K562 (cell line): ENCODE measurements around the gene PHKB. TPM values are rescaled to one million over a fixed set of nuclear protein-coding genes. Genes with fewer than 3 reads are reported as not detected.

Experiments used
- ATAC-seq: fragments of 200-7000 bp; cut with Tn5 transposase; 3 replicates; pipeline ENCODE4 v1.9.1; 2020; ENCODE audit warnings: moderate library complexity
- BruUV-seq: library from RNA; stranded (reverse); fragments of 400-500 nt; replicated peaks from 2 replicates; lab custom pipeline; 2021; lab: Mats Ljungman, UMichigan
- CTCF ChIA-PET: fragments of 300-600 bp; formaldehyde crosslinking; extraction: SDS; loops from one replicate; lab custom pipeline; 2021; ENCODE audit warnings: low intra/inter-chr PET ratio; lab: Yijun Ruan, JAX
- POLR2A ChIA-PET: fragments of 300-600, 350-650 bp; sonication (Branson Sonifier 250); formaldehyde crosslinking; extraction: SDS; loops from one replicate; lab custom pipeline; 2021; ENCODE audit warnings: antibody characterized with exemption, inconsistent platforms; lab: Yijun Ruan, JAX
- DNase-seq, 4 experiments: peaks; one replicate each; pipeline versions ENCODE4 v3.0.0 to v3.0.0-alpha.2; 2011 to 2018; ENCODE audit warnings: low spot score in 3 of 4, mixed read lengths in 3 of 4; ENCODE audit errors: extremely low read depth in 1 of 4
- FAIRE-seq: peaks from 2 replicates; lab custom pipeline; 2011; peaks lifted over from hg19 to GRCh38; lab: Jason Lieb, UNC
- H2AFZ ChIP-seq: 2 replicates; pipeline ENCODE4 v1.6.0; 2011; ENCODE audit warnings: low read depth, low read length, control low read depth, inconsistent platforms
- H3K27ac ChIP-seq: fragments of 200-600 bp; 3 replicates; pipeline ENCODE4 v1.8.0; 2011; ENCODE audit warnings: low read depth, mild to moderate bottlenecking, control low read depth, inconsistent platforms, low read length, moderate library complexity, mixed read lengths; ENCODE audit errors: extremely low read depth
- H3K27me3 ChIP-seq, 2 experiments: fragments of 300-600 bp in 1 of 2; 2 replicates in 1 of 2; 3 replicates in 1 of 2; pipeline versions ENCODE4 v1.6.0 to v1.8.0; 2011; ENCODE audit warnings: inconsistent platforms in 2 of 2, low read length in 2 of 2, mild to moderate bottlenecking in 1 of 2, mixed read lengths in 1 of 2, moderate library complexity in 1 of 2; ENCODE audit not compliant: control insufficient read depth in 2 of 2, insufficient read depth in 2 of 2
- H3K36me3 ChIP-seq: fragments of 300-600 bp; 3 replicates; pipeline ENCODE4 v1.8.0; 2011; ENCODE audit warnings: mild to moderate bottlenecking, low read length, inconsistent platforms; ENCODE audit not compliant: control insufficient read depth, insufficient read depth
- H3K4me1 ChIP-seq, 2 experiments: fragments of 200-600 bp in 1 of 2; replicated peaks in 1 of 2; 2 replicates in 1 of 2; 3 replicates in 1 of 2; pipeline versions ENCODE4 v1.5.1 to v1.8.0; 2011; ENCODE audit warnings: inconsistent platforms in 2 of 2, low read length in 2 of 2, mild to moderate bottlenecking in 1 of 2, mixed read lengths in 1 of 2, moderate library complexity in 1 of 2; ENCODE audit not compliant: control insufficient read depth in 2 of 2, insufficient read depth in 2 of 2
- H3K4me2 ChIP-seq: 2 replicates; pipeline ENCODE4 v1.6.1; 2011; ENCODE audit warnings: low read length, control low read depth, inconsistent platforms, mixed read lengths; ENCODE audit not compliant: insufficient read depth
- H3K4me3 ChIP-seq: fragments of 200-600 bp; sonication (generic), shearing (Covaris generic); 2 replicates; pipeline ENCODE4 v1.5.1; 2016; ENCODE audit warnings: control low read depth, inconsistent platforms
- H3K79me2 ChIP-seq: fragments of 200-600 bp; 3 replicates; pipeline ENCODE4 v1.8.0; 2011; ENCODE audit warnings: low read length, inconsistent platforms; ENCODE audit not compliant: control insufficient read depth, insufficient read depth
- H3K9ac ChIP-seq, 2 experiments: 2 replicates each; pipeline versions ENCODE4 v1.6.0 to v1.6.1; 2011; ENCODE audit warnings: low read depth in 2 of 2, low read length in 2 of 2, control low read depth in 1 of 2, inconsistent platforms in 1 of 2, mild to moderate bottlenecking in 1 of 2, mixed read lengths in 1 of 2; ENCODE audit not compliant: insufficient read depth in 1 of 2
- H3K9me1 ChIP-seq: one replicate; pipeline ENCODE4 v1.6.0; 2011; ENCODE audit warnings: inconsistent platforms, mild to moderate bottlenecking, low read length, moderate library complexity; ENCODE audit not compliant: control insufficient read depth, insufficient read depth
- H3K9me3 ChIP-seq: replicated peaks from 2 replicates; pipeline ENCODE4 v1.5.1; 2011; ENCODE audit warnings: low read depth, low read length, inconsistent platforms; ENCODE audit not compliant: control insufficient read depth, insufficient read depth
- H4K20me1 ChIP-seq: replicated peaks from 2 replicates; pipeline ENCODE4 v1.6.1; 2011; ENCODE audit warnings: low read length, inconsistent platforms, mixed read lengths; ENCODE audit not compliant: control insufficient read depth, insufficient read depth
- BDP1 ChIP-seq: IDR thresholded peaks from 3 replicates; pipeline ENCODE4 v1.6.1; 2011; ENCODE audit not compliant: insufficient read length, insufficient read depth
- DDX20 ChIP-seq: fragments of 450-650 bp; IDR thresholded peaks from 2 replicates; pipeline ENCODE4 v1.6.1; 2016; ENCODE audit warnings: missing genetic modification characterization, low read depth, mild to moderate bottlenecking, missing compliant biosample characterization, moderate library complexity
- L3MBTL2 ChIP-seq: fragments of 450-650 bp; IDR thresholded peaks from 2 replicates; pipeline ENCODE4 v1.6.1; 2016; ENCODE audit warnings: mild to moderate bottlenecking, moderate library complexity
- NR4A1 ChIP-seq, 2 experiments: fragments of 250-450 bp in 1 of 2; fragments of 450-650 bp in 1 of 2; sonication (Bioruptor Pico) in 1 of 2; IDR thresholded peaks; 2 replicates each; pipeline versions ENCODE4 v1.4.0 to v1.6.1; 2016 to 2020; ENCODE audit warnings: mild to moderate bottlenecking in 2 of 2, missing compliant biosample characterization in 1 of 2, missing genetic modification characterization in 1 of 2, moderate library complexity in 1 of 2
- POLR2B ChIP-seq: fragments of 450-650 bp; IDR thresholded peaks from 2 replicates; pipeline ENCODE4 v1.6.1; 2018; ENCODE audit warnings: low read depth; ENCODE audit not compliant: partially characterized antibody
- PRPF4 ChIP-seq: fragments of 200-400 bp; formaldehyde crosslinking; IDR thresholded peaks from one replicate; pipeline ENCODE4 v1.6.1; 2017; ENCODE audit warnings: low read length, low read depth, mild to moderate bottlenecking; ENCODE audit not compliant: insufficient read depth, poor library complexity, severe bottlenecking
- ZNF146 ChIP-seq: IDR thresholded peaks from one replicate; pipeline ENCODE4 v1.6.1; 2018; ENCODE audit warnings: missing compliant biosample characterization; ENCODE audit not compliant: unreplicated experiment
- ZNF212 ChIP-seq: fragments of 450-650 bp; formaldehyde crosslinking; IDR thresholded peaks from 2 replicates; pipeline ENCODE4 v1.4.0; 2020; ENCODE audit warnings: mild to moderate bottlenecking
- ZNF561 ChIP-seq: fragments of 450-650 bp; formaldehyde crosslinking; conservative IDR thresholded peaks from 2 replicates; pipeline ENCODE4 v1.4.0; 2020; ENCODE audit warnings: mild to moderate bottlenecking, moderate library complexity
- WGBS: fragments of 100-300 bp; shearing (Covaris generic); methylation state at CpG from one replicate; pipeline ENCODE4 v1.1.6; 2016; ENCODE audit warnings: low coverage, mixed read lengths; ENCODE audit not compliant: insufficient coverage; ENCODE audit errors: missing lambda C conversion rate; 5-methylcytosine and 5-hydroxymethylcytosine counted together
- in situ Hi-C: fragments of 300-500 bp; cut with MboI; formaldehyde crosslinking; loops from 4 replicates; pipeline ENCODE4 v1.15.0; 2018; ENCODE audit warnings: inconsistent platforms, mixed read lengths
- intact Hi-C: fragments of 100-400 bp; cut with micrococcal nuclease; formaldehyde crosslinking; loops from 2 replicates; pipeline ENCODE4 v1.14.2; 2022
- polyA plus RNA-seq, 8 experiments: library from polyadenylated mRNA; depleted of rRNA in 4 of 8; stranded (reverse) in 5 of 8; unstranded in 3 of 8; fragments of >200 nt; fragmentation: Nextera tagmentation in 2 of 8; fragmentation: Illumina TruSeq in 1 of 8; extraction: Ambion mirVana in 2 of 8; extraction: Trizol in 1 of 8; gene quantifications; 2 replicates each; pipeline versions ENCODE4 v1.2.1 to v1.2.3, GENCODE V29; 2011 to 2014; ENCODE audit warnings: inconsistent platforms in 1 of 8, missing spikeins in 1 of 8
- total RNA-seq, 7 experiments: library from RNA; depleted of rRNA in 6 of 7; stranded (reverse); fragments of >200 nt in 6 of 7; fragmentation: Illumina TruSeq in 2 of 7; extraction: Trizol in 2 of 7; gene quantifications; 2 replicates each; pipeline versions ENCODE4 v1.2.1 to v1.2.3, GENCODE V29; 2011 to 2021; ENCODE audit warnings: low replicate concordance in 1 of 7
- TF ChIP-seq, protein P1 (sequence below): sonication (generic); formaldehyde crosslinking; IDR thresholded peaks from 2 replicates; pipeline ENCODE4 v1.8.0; 2022; ENCODE audit warnings: mild to moderate bottlenecking, missing genetic modification reagents
- TF ChIP-seq, protein P2 (sequence below): fragments of 250-450 bp; sonication (Bioruptor Pico); IDR thresholded peaks from 2 replicates; pipeline ENCODE4 v1.8.0; 2021; ENCODE audit warnings: moderate library complexity, mild to moderate bottlenecking, inconsistent platforms

Gene PHKB
- total and polyA plus RNA-seq, 9 of the 15 experiments (the other 6 are each of a cell fraction or from before 2014, with no cell fraction given) = 24.7 to 92.3 (median 67.0) TPM

DNA sequence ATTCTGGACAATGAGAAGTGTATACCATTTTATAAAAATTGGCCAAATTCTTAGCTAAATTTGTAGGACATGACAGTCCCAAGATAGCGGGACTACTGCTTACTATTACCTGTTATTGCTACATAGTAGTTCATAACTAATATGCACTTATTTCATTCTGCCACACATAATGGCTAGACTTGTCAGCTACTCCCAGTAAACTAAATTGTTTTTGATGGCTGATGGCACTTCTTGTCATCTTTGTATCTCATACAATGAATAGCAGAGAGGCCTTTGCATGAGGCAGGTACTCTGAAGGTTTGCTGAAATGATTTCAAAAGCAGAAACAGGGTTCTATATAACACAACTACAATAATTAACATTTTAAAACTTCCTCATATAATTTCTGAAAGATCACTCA is 44.3 kb upstream of the PHKB start (continued):
- no peak for TF ChIP-seq PRPF4

DNA sequence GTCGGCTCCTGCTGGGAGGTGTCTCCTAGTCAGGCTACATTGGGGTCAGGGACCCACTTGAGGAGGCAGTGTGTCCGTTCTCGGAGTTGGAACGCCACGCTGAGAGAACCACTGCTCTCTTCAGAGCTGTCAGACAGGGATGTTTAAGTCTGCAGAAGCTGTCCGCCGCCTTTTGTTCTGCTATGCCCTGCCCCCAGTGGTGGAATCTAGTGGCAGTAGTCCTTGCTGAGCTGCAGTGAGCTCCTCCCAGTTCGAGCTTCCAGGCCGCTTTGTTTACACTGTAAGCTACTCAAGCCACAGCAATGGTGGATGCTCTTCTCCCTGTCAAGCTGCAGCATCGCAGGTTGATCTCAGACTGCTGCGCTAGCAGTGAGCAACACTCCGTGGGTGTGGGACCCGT is 36.3 kb upstream of the PHKB start:
- Histone ChIP-seq H2AFZ (no peak overlapping the region), H3K27ac (no peak overlapping the region), H3K4me1 (no peaks in the 10 kb centered on the region), H3K27me3 (no peaks in the 10 kb centered on the region), H3K79me2 (no peaks in the 10 kb centered on the region)
- ATAC-seq (no peak), FAIRE-seq (no peak), DNase-seq (no peak)
- in situ Hi-C loops = no loop called here
- no TSS peak for BruUV-seq
- TF ChIP-seq POLR2B (no peak), BDP1 (no peak), L3MBTL2 (no peak), ZNF146 (CRISPR knock-in tag) (no peak), ZNF561 (CRISPR knock-in tag) (no peak), NR4A1 (CRISPR knock-in tag; IDR thresholded peaks at IDR 0.05) (no peak), NR4A1 (tag; IDR thresholded peaks at IDR 0.05) (no peak), ZNF212 (CRISPR knock-in tag) (no peak), DDX20 (tag) (no peak)
- TF ChIP-seq, protein P1, sequence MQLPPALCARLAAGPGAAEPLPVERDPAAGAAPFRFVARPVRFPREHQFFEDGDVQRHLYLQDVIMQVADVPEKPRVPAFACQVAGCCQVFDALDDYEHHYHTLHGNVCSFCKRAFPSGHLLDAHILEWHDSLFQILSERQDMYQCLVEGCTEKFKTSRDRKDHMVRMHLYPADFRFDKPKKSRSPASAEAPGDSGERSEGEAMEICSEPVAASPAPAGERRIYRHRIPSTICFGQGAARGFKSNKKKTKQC (CRISPR knock-in tag) = no peak
- TF ChIP-seq, protein P2, sequence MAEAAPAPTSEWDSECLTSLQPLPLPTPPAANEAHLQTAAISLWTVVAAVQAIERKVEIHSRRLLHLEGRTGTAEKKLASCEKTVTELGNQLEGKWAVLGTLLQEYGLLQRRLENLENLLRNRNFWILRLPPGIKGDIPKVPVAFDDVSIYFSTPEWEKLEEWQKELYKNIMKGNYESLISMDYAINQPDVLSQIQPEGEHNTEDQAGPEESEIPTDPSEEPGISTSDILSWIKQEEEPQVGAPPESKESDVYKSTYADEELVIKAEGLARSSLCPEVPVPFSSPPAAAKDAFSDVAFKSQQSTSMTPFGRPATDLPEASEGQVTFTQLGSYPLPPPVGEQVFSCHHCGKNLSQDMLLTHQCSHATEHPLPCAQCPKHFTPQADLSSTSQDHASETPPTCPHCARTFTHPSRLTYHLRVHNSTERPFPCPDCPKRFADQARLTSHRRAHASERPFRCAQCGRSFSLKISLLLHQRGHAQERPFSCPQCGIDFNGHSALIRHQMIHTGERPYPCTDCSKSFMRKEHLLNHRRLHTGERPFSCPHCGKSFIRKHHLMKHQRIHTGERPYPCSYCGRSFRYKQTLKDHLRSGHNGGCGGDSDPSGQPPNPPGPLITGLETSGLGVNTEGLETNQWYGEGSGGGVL (CRISPR knock-in tag) = no peak
- TF ChIP-seq, all 486 proteins: peak for 0
- H3K4me2 ChIP-seq = no peak overlapping the region
- ChIA-PET CTCF (no interaction called here), POLR2A (interaction anchor here (0.7 to 1.3 kb wide), 2 partner anchors 8 to 10 kb away, joined by 4 read pairs; no protein-coding TSS in a partner anchor)
- H3K9me1 ChIP-seq = no peaks in the 10 kb centered on the region
- H4K20me1 ChIP-seq = no peaks in the 10 kb centered on the region
- WGBS = 96% methylated on average over 9 of the region's 13 CpGs
- H3K9ac ChIP-seq = no peak overlapping the region
- peaks cover 40% of the 10 kb centered on the region; the same call in 2 of the 3 replicates for H3K36me3 ChIP-seq
- no peaks in the 10 kb centered on the region for H3K9me3 ChIP-seq
- intact Hi-C loops = no loop called here
- H3K4me3 ChIP-seq = no peak overlapping the region
